ENCODE measurements around the gene PDGFRB. TPM values are rescaled to one million over a fixed set of nuclear protein-coding genes. Genes with fewer than 3 reads are reported as not detected.

Gene PDGFRB

GRCh38 chr5:150064681-150065220 is 90.9 kb downstream of the PDGFRB start:
- peaks cover 0 to 13% of the 10 kb centered on the region in 2 donors for H3K4me1 ChIP-seq (ENCODE audit: control insufficient read depth in 2 of 2, insufficient read depth in 1 of 2, low read depth in 1 of 2, low read length in 2 of 2)
- H3K9me3 ChIP-seq (replicated peaks in 1 of 2; ENCODE audit: control insufficient read depth in 2 of 2, insufficient read depth in 1 of 2, low read depth in 1 of 2, low read length in 2 of 2): no peaks in the 10 kb centered on the region
- no peaks in the 10 kb centered on the region for H3K36me3 ChIP-seq (replicated peaks in 1 of 2; ENCODE audit: control insufficient read depth in 2 of 2, insufficient read depth in 2 of 2, low read length in 2 of 2)
- no peak overlapping the region for H3K27ac ChIP-seq (replicated peaks; ENCODE audit: low read length)
- H3K14ac ChIP-seq (ENCODE audit: low read length): no peak overlapping the region
- H2BK120ac ChIP-seq (ENCODE audit: low read depth, low read length): peak overlapping the region; percentile 4
- H3K27me3 ChIP-seq (ENCODE audit: control insufficient read depth in 3 of 3, insufficient read depth in 3 of 3, low read depth in 1 of 3, low read length in 3 of 3): peaks cover 0 to 36% (median 0%) of the 10 kb centered on the region in 3 experiments
- H2BK15ac ChIP-seq (ENCODE audit: low read length): peak overlapping the region; percentile 6
- no peak overlapping the region for H3K4ac ChIP-seq (ENCODE audit: low read length)
- H4K91ac ChIP-seq (ENCODE audit: low read depth, low read length, poor library complexity): no peak overlapping the region
- no peak for DNase-seq (ENCODE audit: low spot score)
- no peak overlapping the region for H2AFZ ChIP-seq (ENCODE audit: low read length)
- H3K23ac ChIP-seq (ENCODE audit: low read depth, low read length, poor library complexity): no peak overlapping the region
- H3K18ac ChIP-seq (ENCODE audit: low read length): peak overlapping the region; percentile 56
- H2BK5ac ChIP-seq (ENCODE audit: low read length): no peak overlapping the region
- no CpG with 5 or more reads among the region's 7 CpGs for WGBS, 2 donors (ENCODE audit: extremely low coverage in 2 of 2, insufficient read length in 2 of 2, insufficient replicate concordance in 1 of 2)
- H3K4me3 ChIP-seq (ENCODE audit: low read length in 2 of 2): no peak overlapping the region
- H2AK5ac ChIP-seq (ENCODE audit: low read depth, low read length): no peak overlapping the region
- no peak overlapping the region for H3K4me2 ChIP-seq (ENCODE audit: insufficient read depth, low read length, poor library complexity, severe bottlenecking)
- no peak overlapping the region for H2BK12ac ChIP-seq (ENCODE audit: low read length)
- H3K9ac ChIP-seq (ENCODE audit: low read depth, low read length, poor library complexity): no peak overlapping the region
- H4K8ac ChIP-seq (ENCODE audit: low read depth, low read length): no peak overlapping the region
- H3K79me1 ChIP-seq (ENCODE audit: low read depth, low read length): no peaks in the 10 kb centered on the region

Small RNAs within 50 kb of the gene (small RNA-seq; reads per million reads assigned to genes)
- gene RF00019 (ENCODE audit: insufficient read depth): not detected

Data from neuronal stem cell (in vitro differentiated cells).